GM12878 (cell line): ENCODE measurements around the gene TRIL. TPM values are rescaled to one million over a fixed set of nuclear protein-coding genes. Genes with fewer than 3 reads are reported as not detected.

ENCODE experiments used
- ATAC-seq: fragments of 200-7000 bp; cut with Tn5 transposase; 3 replicates; pipeline ENCODE4 v1.9.1; 2020; ENCODE audit warnings: mild to moderate bottlenecking, moderate library complexity
- BruUV-seq: library from RNA; stranded (reverse); fragments of 400-500 nt; replicated peaks from 2 replicates; lab custom pipeline; 2021; lab: Mats Ljungman, UMichigan
- CTCF ChIA-PET: fragments of 300-600 bp; sonication (Branson Sonifier 250); formaldehyde crosslinking; extraction: SDS; loops from one replicate; lab custom pipeline; 2021; ENCODE audit warnings: inconsistent platforms; lab: Yijun Ruan, JAX
- POLR2A ChIA-PET: fragments of 350-600 bp; formaldehyde crosslinking; extraction: SDS; loops from one replicate; lab custom pipeline; 2021; ENCODE audit warnings: inconsistent platforms; lab: Charles Lee
- RAD21 ChIA-PET: fragments of 300-600 bp; sonication (Branson Sonifier 250); formaldehyde crosslinking; loops from one replicate; lab custom pipeline; 2023; ENCODE audit warnings: antibody characterized with exemption; ENCODE audit not compliant: unreplicated experiment; lab: Charles Lee
- SMC1A ChIA-PET: fragments of 300-600 bp; sonication (Branson Sonifier 250); formaldehyde crosslinking; loops from one replicate; lab custom pipeline; 2023; ENCODE audit not compliant: unreplicated experiment, uncharacterized antibody; lab: Charles Lee
- DNase-seq: peaks from one replicate; pipeline ENCODE4 v3.0.0-alpha.2; 2011; ENCODE audit warnings: low read depth, low spot score
- FAIRE-seq: peaks from 3 replicates; lab custom pipeline; 2011; peaks lifted over from hg19 to GRCh38; lab: Jason Lieb, UNC
- H2AFZ ChIP-seq: 2 replicates; pipeline ENCODE4 v1.6.0; 2011; ENCODE audit warnings: low read depth, low read length, control low read depth; ENCODE audit not compliant: control insufficient read depth
- H3K27ac ChIP-seq: 2 replicates; pipeline ENCODE4 v1.5.1; 2011; ENCODE audit warnings: control low read depth; ENCODE audit not compliant: control insufficient read depth, insufficient read depth
- H3K27me3 ChIP-seq, 2 experiments: replicated peaks in 1 of 2; 2 replicates each; pipeline versions ENCODE4 v1.6.0 to v1.6.1; 2011; ENCODE audit warnings: low read length in 1 of 2; ENCODE audit not compliant: control insufficient read depth in 2 of 2, insufficient read depth in 2 of 2
- H3K36me3 ChIP-seq, 2 experiments: 2 replicates each; pipeline ENCODE4 v1.5.1; 2011; ENCODE audit warnings: low read length in 1 of 2; ENCODE audit not compliant: control insufficient read depth in 2 of 2, insufficient read depth in 2 of 2
- H3K4me1 ChIP-seq: 2 replicates; pipeline ENCODE4 v1.6.1; 2011; ENCODE audit warnings: mild to moderate bottlenecking, low read length, moderate library complexity, mixed read lengths; ENCODE audit not compliant: control insufficient read depth, insufficient read depth
- H3K4me2 ChIP-seq: 2 replicates; pipeline ENCODE4 v1.6.0; 2011; ENCODE audit warnings: control low read depth; ENCODE audit not compliant: control insufficient read depth, insufficient read depth
- H3K4me3 ChIP-seq: fragments of 200-600 bp; sonication (generic); 2 replicates; pipeline ENCODE4 v1.5.1; 2016
- H3K79me2 ChIP-seq: 2 replicates; pipeline ENCODE4 v1.6.0; 2011; ENCODE audit warnings: low read length; ENCODE audit not compliant: control insufficient read depth, insufficient read depth
- H3K9ac ChIP-seq: 2 replicates; pipeline ENCODE4 v1.8.0; 2011; ENCODE audit warnings: low read length, control low read depth, mixed read lengths; ENCODE audit not compliant: control insufficient read depth, insufficient read depth
- H3K9me3 ChIP-seq: replicated peaks from 3 replicates; pipeline ENCODE4 v1.5.1; 2011; ENCODE audit warnings: mild to moderate bottlenecking, low read length; ENCODE audit not compliant: control insufficient read depth, insufficient read depth
- H4K20me1 ChIP-seq: 2 replicates; pipeline ENCODE4 v1.6.0; 2011; ENCODE audit not compliant: control insufficient read depth, insufficient read depth
- CREM ChIP-seq: IDR thresholded peaks from 2 replicates; pipeline ENCODE4 v1.6.1; 2014; ENCODE audit warnings: antibody characterized with exemption, low read depth
- DPF2 ChIP-seq: fragments of 450-650 bp; IDR thresholded peaks from 2 replicates; pipeline ENCODE4 v1.6.1; 2017; ENCODE audit warnings: mild to moderate bottlenecking
- EED ChIP-seq: sonication (generic); IDR thresholded peaks from 2 replicates; pipeline ENCODE4 v1.6.1; 2016; ENCODE audit warnings: antibody characterized with exemption, low read depth
- GATAD2B ChIP-seq: fragments of 450-650 bp; conservative IDR thresholded peaks from 2 replicates; pipeline ENCODE4 v1.6.1; 2017; ENCODE audit warnings: low read depth, mild to moderate bottlenecking, moderate library complexity
- JUNB ChIP-seq: IDR thresholded peaks from 2 replicates; pipeline ENCODE4 v1.6.1; 2016; ENCODE audit warnings: antibody characterized with exemption, mild to moderate bottlenecking
- MXI1 ChIP-seq: fragments of 150-350 bp; IDR thresholded peaks from 2 replicates; pipeline ENCODE4 v1.6.1; 2011; ENCODE audit warnings: low read depth, mild to moderate bottlenecking, inconsistent platforms, low read length, improper control_type of control experiment
- RAD51 ChIP-seq: fragments of 450-650 bp; IDR thresholded peaks from 2 replicates; pipeline ENCODE4 v1.6.1; 2016; ENCODE audit warnings: moderate library complexity, mild to moderate bottlenecking, inconsistent platforms
- RBBP5 ChIP-seq: fragments of 200-600 bp; sonication (generic); conservative IDR thresholded peaks from 2 replicates; pipeline ENCODE4 v1.6.1; 2016
- RCOR1 ChIP-seq: conservative IDR thresholded peaks from 2 replicates; pipeline ENCODE4 v1.6.1; 2012; ENCODE audit warnings: low read depth, low read length, improper control_type of control experiment
- SPI1 ChIP-seq: IDR thresholded peaks from 2 replicates; pipeline ENCODE4 v1.6.1; 2011; ENCODE audit warnings: low read depth, mild to moderate bottlenecking, low read length, moderate library complexity, borderline replicate concordance; ENCODE audit not compliant: insufficient read depth
- TAF1 ChIP-seq: IDR thresholded peaks from 2 replicates; pipeline ENCODE4 v1.6.1; 2011; ENCODE audit warnings: mild to moderate bottlenecking, low read depth, low read length, borderline replicate concordance
- WGBS: methylation state at CpG from one replicate; pipeline ENCODE4 v1.1.6; 2016; ENCODE audit warnings: low lambda C conversion rate; ENCODE audit not compliant: insufficient replicate concordance, insufficient coverage; ENCODE audit errors: missing lambda C conversion rate; 5-methylcytosine and 5-hydroxymethylcytosine counted together
- in situ Hi-C: fragments of 300-500 bp; cut with MboI; formaldehyde crosslinking; loops from 9 replicates; pipeline ENCODE4 v1.14.3; 2018; ENCODE audit warnings: mixed read lengths
- intact Hi-C: fragments of 100-400 bp; cut with micrococcal nuclease; formaldehyde crosslinking; loops from one replicate; pipeline ENCODE4 v1.14.2; 2022; ENCODE audit not compliant: unreplicated experiment
- polyA plus RNA-seq, 11 experiments: library from polyadenylated mRNA; depleted of rRNA in 4 of 11; unstranded in 6 of 11; stranded (reverse) in 5 of 11; fragments of >200 nt; fragmentation: Nextera tagmentation in 4 of 11; fragmentation: Illumina TruSeq in 1 of 11; extraction: Ambion mirVana in 4 of 11; extraction: Trizol in 1 of 11; gene quantifications; 1 replicate in 1 of 11; 2 replicates in 10 of 11; pipeline versions ENCODE4 v1.2.1 to v1.2.3, GENCODE V29; 2011 to 2016; ENCODE audit warnings: inconsistent platforms in 2 of 11, missing spikeins in 2 of 11, low read depth in 1 of 11
- total RNA-seq, 4 experiments: library from RNA; depleted of rRNA in 3 of 4; stranded (reverse); fragments of >200 nt in 3 of 4; fragmentation: Illumina TruSeq in 1 of 4; extraction: Trizol in 1 of 4; gene quantifications; 2 replicates each; pipeline versions ENCODE4 v1.2.1 to v1.2.3, GENCODE V29; 2013 to 2021
- TF ChIP-seq, protein P1 (sequence below): IDR thresholded peaks from 2 replicates; pipeline ENCODE4 v1.6.1; 2012; ENCODE audit warnings: mild to moderate bottlenecking, low read depth, low read length
- TF ChIP-seq, protein P2 (sequence below): fragments of 450-650 bp; IDR thresholded peaks from 2 replicates; pipeline ENCODE4 v1.6.1; 2017; ENCODE audit warnings: mild to moderate bottlenecking, moderate library complexity

Gene TRIL
- total and polyA plus RNA-seq, 10 of the 15 experiments (the other 5 are each of a cell fraction or from before 2014, with no cell fraction given) = not detected

DNA sequence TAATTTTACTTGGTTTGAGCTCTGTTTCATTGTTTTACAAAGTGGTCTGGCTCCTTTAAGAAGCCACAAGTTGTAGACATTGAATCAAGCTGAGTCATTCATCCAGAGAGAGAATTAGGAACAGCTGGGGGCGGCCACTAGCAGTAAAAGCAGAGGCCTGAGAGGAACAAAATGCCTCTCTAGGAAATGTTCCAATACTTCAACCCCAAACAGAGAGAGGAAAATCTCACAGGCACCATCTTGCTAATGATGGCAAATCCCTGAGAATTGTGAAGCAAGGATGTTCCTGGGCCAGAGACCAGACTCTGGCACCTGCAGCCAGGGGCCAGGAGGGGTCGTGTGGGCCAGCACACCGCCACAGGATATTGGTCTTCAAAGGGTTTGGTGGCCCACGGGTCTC, 26.5 kb upstream of the TRIL start:
- Histone ChIP-seq H3K79me2 (no peaks in the 10 kb centered on the region), H3K4me2 (no peak overlapping the region), H3K36me3 (no peaks in the 10 kb centered on the region), H3K27me3 (peaks cover 0 to 5% of the 10 kb centered on the region in 2 experiments; a peak in 2 of 4 replicates), H4K20me1 (no peaks in the 10 kb centered on the region), H2AFZ (no peak overlapping the region), H3K9ac (no peak overlapping the region), H3K4me1 (no peaks in the 10 kb centered on the region), H3K9me3 (no peaks in the 10 kb centered on the region), H3K4me3 (no peak overlapping the region), H3K27ac (no peak overlapping the region)
- WGBS = 5% methylated on average over 4 of the region's 4 CpGs
- DNase-seq = no peak
- no TSS peak for BruUV-seq
- ATAC-seq = no peak
- no peak for FAIRE-seq
- ChIA-PET SMC1A (no interaction called here), CTCF (no interaction called here), RAD21 (no interaction called here), POLR2A (no interaction called here)
- intact Hi-C loops (no loop called here), in situ Hi-C loops (no loop called here)
- no peak for TF ChIP-seq MXI1
- no peak for TF ChIP-seq GATAD2B
- TF ChIP-seq RAD51 = no peak
- TF ChIP-seq DPF2 = no peak
- no peak for TF ChIP-seq EED

DNA sequence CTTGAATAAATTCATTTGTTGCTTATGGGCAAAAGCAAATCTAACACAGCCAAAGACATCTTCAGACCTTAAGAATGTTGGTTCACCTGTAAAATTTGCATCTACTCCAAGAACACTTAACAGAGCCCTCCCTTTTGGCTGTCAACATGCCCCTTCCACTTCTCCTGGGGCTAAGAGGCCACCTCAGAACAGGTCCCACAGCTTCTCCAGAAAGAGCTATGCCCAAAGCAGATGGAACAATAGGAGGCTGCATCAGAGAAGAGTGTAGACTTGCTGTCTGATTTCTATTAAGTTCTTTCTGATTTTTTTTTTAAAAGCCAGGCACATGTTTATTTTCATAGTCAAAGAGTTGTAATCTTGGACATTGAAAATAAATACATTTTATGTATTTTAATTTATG, 26.1 kb upstream of the TRIL start:
- Histone ChIP-seq H3K9me3 (no peaks in the 10 kb centered on the region), H3K36me3 (no peaks in the 10 kb centered on the region), H4K20me1 (no peaks in the 10 kb centered on the region), H3K4me2 (no peak overlapping the region), H3K27ac (no peak overlapping the region), H3K27me3 (peaks cover 0 to 5% of the 10 kb centered on the region in 2 experiments; a peak in 2 of 4 replicates), H3K4me3 (no peak overlapping the region), H2AFZ (no peak overlapping the region), H3K9ac (no peak overlapping the region), H3K79me2 (no peaks in the 10 kb centered on the region), H3K4me1 (no peaks in the 10 kb centered on the region)
- intact Hi-C loops = no loop called here
- in situ Hi-C loops = no loop called here
- DNase-seq (no peak), FAIRE-seq (no peak), ATAC-seq (no peak)
- ChIA-PET RAD21 (no interaction called here), SMC1A (no interaction called here), POLR2A (no interaction called here), CTCF (no interaction called here)
- no TSS peak for BruUV-seq
- TF ChIP-seq TAF1 (no peak), SPI1 (no peak), RBBP5 (no peak), CREM (no peak), RCOR1 (no peak), JUNB (no peak)
- TF ChIP-seq, protein P1, sequence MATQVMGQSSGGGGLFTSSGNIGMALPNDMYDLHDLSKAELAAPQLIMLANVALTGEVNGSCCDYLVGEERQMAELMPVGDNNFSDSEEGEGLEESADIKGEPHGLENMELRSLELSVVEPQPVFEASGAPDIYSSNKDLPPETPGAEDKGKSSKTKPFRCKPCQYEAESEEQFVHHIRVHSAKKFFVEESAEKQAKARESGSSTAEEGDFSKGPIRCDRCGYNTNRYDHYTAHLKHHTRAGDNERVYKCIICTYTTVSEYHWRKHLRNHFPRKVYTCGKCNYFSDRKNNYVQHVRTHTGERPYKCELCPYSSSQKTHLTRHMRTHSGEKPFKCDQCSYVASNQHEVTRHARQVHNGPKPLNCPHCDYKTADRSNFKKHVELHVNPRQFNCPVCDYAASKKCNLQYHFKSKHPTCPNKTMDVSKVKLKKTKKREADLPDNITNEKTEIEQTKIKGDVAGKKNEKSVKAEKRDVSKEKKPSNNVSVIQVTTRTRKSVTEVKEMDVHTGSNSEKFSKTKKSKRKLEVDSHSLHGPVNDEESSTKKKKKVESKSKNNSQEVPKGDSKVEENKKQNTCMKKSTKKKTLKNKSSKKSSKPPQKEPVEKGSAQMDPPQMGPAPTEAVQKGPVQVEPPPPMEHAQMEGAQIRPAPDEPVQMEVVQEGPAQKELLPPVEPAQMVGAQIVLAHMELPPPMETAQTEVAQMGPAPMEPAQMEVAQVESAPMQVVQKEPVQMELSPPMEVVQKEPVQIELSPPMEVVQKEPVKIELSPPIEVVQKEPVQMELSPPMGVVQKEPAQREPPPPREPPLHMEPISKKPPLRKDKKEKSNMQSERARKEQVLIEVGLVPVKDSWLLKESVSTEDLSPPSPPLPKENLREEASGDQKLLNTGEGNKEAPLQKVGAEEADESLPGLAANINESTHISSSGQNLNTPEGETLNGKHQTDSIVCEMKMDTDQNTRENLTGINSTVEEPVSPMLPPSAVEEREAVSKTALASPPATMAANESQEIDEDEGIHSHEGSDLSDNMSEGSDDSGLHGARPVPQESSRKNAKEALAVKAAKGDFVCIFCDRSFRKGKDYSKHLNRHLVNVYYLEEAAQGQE = no peak
- TF ChIP-seq, protein P2, sequence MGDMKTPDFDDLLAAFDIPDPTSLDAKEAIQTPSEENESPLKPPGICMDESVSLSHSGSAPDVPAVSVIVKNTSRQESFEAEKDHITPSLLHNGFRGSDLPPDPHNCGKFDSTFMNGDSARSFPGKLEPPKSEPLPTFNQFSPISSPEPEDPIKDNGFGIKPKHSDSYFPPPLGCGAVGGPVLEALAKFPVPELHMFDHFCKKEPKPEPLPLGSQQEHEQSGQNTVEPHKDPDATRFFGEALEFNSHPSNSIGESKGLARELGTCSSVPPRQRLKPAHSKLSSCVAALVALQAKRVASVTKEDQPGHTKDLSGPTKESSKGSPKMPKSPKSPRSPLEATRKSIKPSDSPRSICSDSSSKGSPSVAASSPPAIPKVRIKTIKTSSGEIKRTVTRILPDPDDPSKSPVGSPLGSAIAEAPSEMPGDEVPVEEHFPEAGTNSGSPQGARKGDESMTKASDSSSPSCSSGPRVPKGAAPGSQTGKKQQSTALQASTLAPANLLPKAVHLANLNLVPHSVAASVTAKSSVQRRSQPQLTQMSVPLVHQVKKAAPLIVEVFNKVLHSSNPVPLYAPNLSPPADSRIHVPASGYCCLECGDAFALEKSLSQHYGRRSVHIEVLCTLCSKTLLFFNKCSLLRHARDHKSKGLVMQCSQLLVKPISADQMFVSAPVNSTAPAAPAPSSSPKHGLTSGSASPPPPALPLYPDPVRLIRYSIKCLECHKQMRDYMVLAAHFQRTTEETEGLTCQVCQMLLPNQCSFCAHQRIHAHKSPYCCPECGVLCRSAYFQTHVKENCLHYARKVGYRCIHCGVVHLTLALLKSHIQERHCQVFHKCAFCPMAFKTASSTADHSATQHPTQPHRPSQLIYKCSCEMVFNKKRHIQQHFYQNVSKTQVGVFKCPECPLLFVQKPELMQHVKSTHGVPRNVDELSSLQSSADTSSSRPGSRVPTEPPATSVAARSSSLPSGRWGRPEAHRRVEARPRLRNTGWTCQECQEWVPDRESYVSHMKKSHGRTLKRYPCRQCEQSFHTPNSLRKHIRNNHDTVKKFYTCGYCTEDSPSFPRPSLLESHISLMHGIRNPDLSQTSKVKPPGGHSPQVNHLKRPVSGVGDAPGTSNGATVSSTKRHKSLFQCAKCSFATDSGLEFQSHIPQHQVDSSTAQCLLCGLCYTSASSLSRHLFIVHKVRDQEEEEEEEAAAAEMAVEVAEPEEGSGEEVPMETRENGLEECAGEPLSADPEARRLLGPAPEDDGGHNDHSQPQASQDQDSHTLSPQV = no peak
